Measurements from ENCODE around the gene CUX1.

The CUX1 gene

GRCh38 chr7:102054158-102054557, 236.7 kb downstream of the CUX1 start:
- no peak for DNase-seq

- no peak for DNase-seq
Measured at GRCh38 chr7:102055181-102055976, 238.0 kb downstream of the CUX1 start.

GRCh38 chr7:102059524-102059923, 242.1 kb downstream of the CUX1 start:
- DNase-seq, result no peak

GRCh38 chr7:102061354-102061945, 244.0 kb downstream of the CUX1 start:
- no peak for DNase-seq

- no peak for DNase-seq
Measured at GRCh38 chr7:102061981-102062390, 244.6 kb downstream of the CUX1 start.

GRCh38 chr7:102063690-102064180, 246.3 kb downstream of the CUX1 start:
- DNase-seq, result no peak

GRCh38 chr7:102064361-102065025, 247.1 kb downstream of the CUX1 start:
- no peak for DNase-seq

- no peak for DNase-seq
Measured at GRCh38 chr7:102065226-102065625, 247.8 kb downstream of the CUX1 start.

GRCh38 chr7:102066476-102066875, 249.1 kb downstream of the CUX1 start:
- DNase-seq, result no peak

- no peak for DNase-seq
Measured at GRCh38 chr7:102068846-102069245, 251.4 kb downstream of the CUX1 start.

- DNase-seq, result no peak
Measured at GRCh38 chr7:102069931-102070629, 252.7 kb downstream of the CUX1 start.

- DNase-seq, result no peak
Measured at GRCh38 chr7:102072003-102072402, 254.6 kb downstream of the CUX1 start.

- DNase-seq, result no peak
Measured at GRCh38 chr7:102072636-102073209, 255.3 kb downstream of the CUX1 start.

GRCh38 chr7:102073931-102074880, 256.8 kb downstream of the CUX1 start:
- no peak for DNase-seq

- DNase-seq, result no peak
Measured at GRCh38 chr7:102075126-102075525, 257.7 kb downstream of the CUX1 start.

GRCh38 chr7:102075553-102076135, 258.2 kb downstream of the CUX1 start:
- DNase-seq, result no peak

- DNase-seq, result no peak
Measured at GRCh38 chr7:102077081-102077480, 259.7 kb downstream of the CUX1 start.

- no peak for DNase-seq
Measured at GRCh38 chr7:102079140-102080018, 262.0 kb downstream of the CUX1 start.

- DNase-seq, result no peak
Measured at GRCh38 chr7:102080019-102080433, 262.6 kb downstream of the CUX1 start.
